SK-N-SH (cell line): ENCODE measurements around the gene AFAP1L2. TPM values are rescaled to one million over a fixed set of nuclear protein-coding genes. Genes with fewer than 3 reads are reported as not detected.

Experiments used
- CTCF ChIA-PET: fragments of 300-600, 350-600 bp; formaldehyde crosslinking; extraction: SDS; loops from one replicate; lab custom pipeline; 2021; lab: Yijun Ruan, JAX
- POLR2A ChIA-PET: fragments of 350-600 bp; sonication (Branson Sonifier 250); formaldehyde crosslinking; extraction: SDS; loops from one replicate; lab custom pipeline; 2020; ENCODE audit warnings: antibody characterized with exemption, inconsistent platforms; lab: Yijun Ruan, JAX
- DNase-seq: peaks from one replicate; pipeline ENCODE4 v3.0.0; 2012
- H2AFZ ChIP-seq: fragments of 200-600 bp; sonication (generic); 2 replicates; pipeline ENCODE4 v1.8.1; 2016; ENCODE audit warnings: antibody characterized with exemption, mild to moderate bottlenecking, low read depth
- H3F3A ChIP-seq: fragments of 200-600 bp; sonication (generic); replicated peaks from 2 replicates; pipeline ENCODE3; 2016; ENCODE audit warnings: antibody characterized with exemption, mild to moderate bottlenecking; ENCODE audit not compliant: insufficient read depth
- H3K27ac ChIP-seq, 2 experiments: fragments of 200-500 bp in 1 of 2; fragments of 200-600 bp in 1 of 2; sonication (Bioruptor generic) in 1 of 2; sonication (generic), shearing (Covaris generic) in 1 of 2; 2 replicates each; pipeline versions ENCODE4 v1.5.1 to v1.6.1; 2014 to 2016; ENCODE audit warnings: low read depth in 2 of 2, inconsistent platforms in 1 of 2, low read length in 1 of 2, mild to moderate bottlenecking in 1 of 2, mixed read lengths in 1 of 2
- H3K27me3 ChIP-seq: fragments of 200-600 bp; sonication (generic), shearing (Covaris generic); 2 replicates; pipeline ENCODE4 v1.6.1; 2016; ENCODE audit warnings: mixed run types; ENCODE audit not compliant: insufficient read depth
- H3K36me3 ChIP-seq, 2 experiments: fragments of 200-500 bp in 1 of 2; fragments of 200-600 bp in 1 of 2; sonication (Bioruptor generic) in 1 of 2; sonication (generic) in 1 of 2; replicated peaks in 1 of 2; 2 replicates each; pipeline versions ENCODE3 to v1.5.1; 2014 to 2016; ENCODE audit warnings: low read length in 1 of 2, mild to moderate bottlenecking in 1 of 2; ENCODE audit not compliant: insufficient read depth in 2 of 2, control insufficient read depth in 1 of 2
- H3K4me1 ChIP-seq, 2 experiments: fragments of 200-500 bp in 1 of 2; fragments of 200-600 bp in 1 of 2; sonication (Bioruptor generic) in 1 of 2; sonication (generic), shearing (Covaris generic) in 1 of 2; 2 replicates each; pipeline versions ENCODE4 v1.5.1 to v1.6.1; 2014 to 2016; ENCODE audit warnings: low read depth in 1 of 2, low read length in 1 of 2, mixed run types in 1 of 2; ENCODE audit not compliant: insufficient read depth in 2 of 2, control insufficient read depth in 1 of 2
- H3K4me2 ChIP-seq: fragments of 200-600 bp; sonication (generic), shearing (Covaris generic); 2 replicates; pipeline ENCODE4 v1.6.1; 2017; ENCODE audit warnings: mixed run types
- H3K4me3 ChIP-seq, 2 experiments: fragments of 200-500 bp in 1 of 2; fragments of 200-600 bp in 1 of 2; sonication (Bioruptor generic) in 1 of 2; sonication (generic), shearing (Covaris generic) in 1 of 2; 2 replicates each; pipeline versions ENCODE4 v1.5.1 to v1.8.1; 2014 to 2016; ENCODE audit warnings: low read depth in 2 of 2, inconsistent platforms in 1 of 2, low read length in 1 of 2, mild to moderate bottlenecking in 1 of 2, mixed read lengths in 1 of 2, moderate library complexity in 1 of 2
- H3K79me2 ChIP-seq: fragments of 200-600 bp; sonication (generic); 2 replicates; pipeline ENCODE4 v1.8.1; 2017; ENCODE audit warnings: mild to moderate bottlenecking; ENCODE audit not compliant: insufficient read depth
- H3K9ac ChIP-seq: fragments of 200-600 bp; sonication (generic); 2 replicates; pipeline ENCODE4 v1.6.1; 2017; ENCODE audit warnings: mixed run types
- H3K9me2 ChIP-seq: fragments of 200-600 bp; sonication (generic); 2 replicates; pipeline ENCODE4 v1.6.1; 2017; ENCODE audit warnings: mixed run types
- H3K9me3 ChIP-seq: fragments of 200-600 bp; sonication (generic); 2 replicates; pipeline ENCODE4 v1.6.1; 2017; ENCODE audit warnings: mixed run types, mild to moderate bottlenecking, moderate library complexity
- H4K20me1 ChIP-seq: fragments of 200-600 bp; sonication (generic); 2 replicates; pipeline ENCODE4 v1.6.1; 2017; ENCODE audit warnings: mild to moderate bottlenecking, mixed run types; ENCODE audit not compliant: insufficient read depth
- CTCF ChIP-seq: fragments of 200-600 bp; sonication (generic); IDR thresholded peaks from 2 replicates; pipeline ENCODE4 v1.6.1; 2017; ENCODE audit warnings: antibody characterized with exemption, mild to moderate bottlenecking, moderate library complexity
- ELF1 ChIP-seq: IDR thresholded peaks from 2 replicates; pipeline ENCODE4 v1.4.0; 2012
- EZH2phosphoT487 ChIP-seq: fragments of 200-600 bp; sonication (generic); IDR thresholded peaks from 2 replicates; pipeline ENCODE4 v1.6.1; 2017; ENCODE audit warnings: low read depth, mixed run types, mild to moderate bottlenecking, antibody characterized with exemption, moderate library complexity, borderline replicate concordance
- FOXM1 ChIP-seq: IDR thresholded peaks from 2 replicates; pipeline ENCODE4 v1.4.0; 2012; ENCODE audit warnings: low read depth, mild to moderate bottlenecking
- GATA2 ChIP-seq: sonication (generic); formaldehyde crosslinking; IDR thresholded peaks from 2 replicates; pipeline ENCODE4 v1.5.0; 2020; ENCODE audit warnings: mild to moderate bottlenecking, missing genetic modification reagents
- JUND ChIP-seq: IDR thresholded peaks from 2 replicates; pipeline ENCODE4 v1.4.0; 2012
- MEF2A ChIP-seq: IDR thresholded peaks from 2 replicates; pipeline ENCODE4 v1.4.0; 2012; ENCODE audit warnings: low read depth, borderline replicate concordance
- NFIC ChIP-seq: IDR thresholded peaks from 2 replicates; pipeline ENCODE4 v1.4.0; 2012; ENCODE audit warnings: borderline replicate concordance
- PBX3 ChIP-seq: IDR thresholded peaks from 2 replicates; pipeline ENCODE4; 2012
- POLR2AphosphoS5 ChIP-seq: IDR thresholded peaks from 2 replicates; pipeline ENCODE4 v1.6.1; 2012; ENCODE audit warnings: low read depth, low read length
- RAD21 ChIP-seq: IDR thresholded peaks from 2 replicates; pipeline ENCODE4 v1.6.1; 2012; ENCODE audit warnings: mild to moderate bottlenecking, low read length
- RCOR1 ChIP-seq: fragments of 150-350 bp; IDR thresholded peaks from 2 replicates; pipeline ENCODE4 v1.6.1; 2017; ENCODE audit warnings: antibody characterized with exemption, low read length
- REST ChIP-seq: IDR thresholded peaks from 2 replicates; pipeline ENCODE4 v1.6.1; 2012; ENCODE audit warnings: mild to moderate bottlenecking, low read depth, low read length, moderate library complexity
- RFX5 ChIP-seq: IDR thresholded peaks from 2 replicates; pipeline ENCODE4 v1.6.1; 2012; ENCODE audit warnings: mild to moderate bottlenecking, improper control_type of control experiment, low read length
- SMC3 ChIP-seq: IDR thresholded peaks from 2 replicates; pipeline ENCODE4 v1.6.1; 2012; ENCODE audit warnings: low read depth, low read length, improper control_type of control experiment
- TCF12 ChIP-seq: IDR thresholded peaks from 2 replicates; pipeline ENCODE4 v1.4.0; 2012
- TEAD4 ChIP-seq: IDR thresholded peaks from 2 replicates; pipeline ENCODE4 v1.4.0; 2012; ENCODE audit warnings: mild to moderate bottlenecking, borderline replicate concordance; ENCODE audit not compliant: insufficient read depth
- WGBS: methylation state at CpG from one replicate; pipeline ENCODE4 v1.1.6; 2017; ENCODE audit warnings: low lambda C conversion rate; 5-methylcytosine and 5-hydroxymethylcytosine counted together
- polyA plus RNA-seq, 3 experiments: library from polyadenylated mRNA; depleted of rRNA; stranded (reverse); fragments of >200 nt; gene quantifications; 2 replicates each; pipeline ENCODE4 v1.2.3, GENCODE V29; 2012

The AFAP1L2 gene
- polyA plus RNA-seq, 1 of the 3 experiments (the other 2 are of a cell fraction): 0.54 TPM

GRCh38 chr10:114408112-114408967 lies 4.0 kb upstream of the AFAP1L2 start:
- no peak overlapping the region for H3K4me3 ChIP-seq
- no peak overlapping the region for H3K27ac ChIP-seq
- H3K4me2 ChIP-seq: no peak overlapping the region
- 78% methylated on average over 12 of the region's 12 CpGs for WGBS
- H3F3A ChIP-seq: no peaks in the 10 kb centered on the region
- H3K9ac ChIP-seq: no peak overlapping the region
- POLR2A ChIA-PET: no interaction called here
- H3K9me3 ChIP-seq: no peaks in the 10 kb centered on the region
- CTCF ChIA-PET: interaction anchor here (0.8 to 2.2 kb wide), 4 partner anchors 11 to 268 kb away, joined by 3 to 9 read pairs (median 4); no protein-coding TSS in a partner anchor
- no peaks in the 10 kb centered on the region for H3K36me3 ChIP-seq
- no peaks in the 10 kb centered on the region for H3K79me2 ChIP-seq
- no peak overlapping the region for H2AFZ ChIP-seq
- H3K9me2 ChIP-seq: no peaks in the 10 kb centered on the region
- H4K20me1 ChIP-seq: no peaks in the 10 kb centered on the region
- no peak for TF ChIP-seq REST
- TF ChIP-seq MEF2A: no peak
- TF ChIP-seq CTCF: no peak
- no peak for TF ChIP-seq NFIC
- TF ChIP-seq POLR2AphosphoS5: no peak
- no peak for TF ChIP-seq RFX5
- TF ChIP-seq TCF12: no peak
- TF ChIP-seq RAD21: no peak
- TF ChIP-seq RCOR1: no peak
- no peak for TF ChIP-seq FOXM1
- no peak for TF ChIP-seq ELF1
- no peak for TF ChIP-seq SMC3
- H3K27me3 ChIP-seq: peaks cover 18% of the 10 kb centered on the region; the same call in 1 of the 2 replicates
- DNase-seq: no peak
- H3K4me1 ChIP-seq: peaks cover 0 to 7% of the 10 kb centered on the region in 2 experiments; a peak in 1 of 4 replicates

GRCh38 chr10:114406455-114406854 lies 2.2 kb upstream of the AFAP1L2 start:
- DNase-seq: no peak
- H3K79me2 ChIP-seq: no peaks in the 10 kb centered on the region
- H3K9ac ChIP-seq: no peak overlapping the region
- no peak overlapping the region for H3K27ac ChIP-seq
- no peaks in the 10 kb centered on the region for H3K9me2 ChIP-seq
- no peak overlapping the region for H3K4me2 ChIP-seq
- ChIA-PET POLR2A (no interaction called here), CTCF (interaction anchor here (2.2 to 4.3 kb wide), 2 partner anchors 102 to 103 kb away, joined by 9 to 30 read pairs; no protein-coding TSS in a partner anchor)
- H3K36me3 ChIP-seq: no peaks in the 10 kb centered on the region
- H3K9me3 ChIP-seq: no peaks in the 10 kb centered on the region
- H3K4me3 ChIP-seq: no peak overlapping the region
- H4K20me1 ChIP-seq: no peaks in the 10 kb centered on the region
- H3K27me3 ChIP-seq: peaks cover 27% of the 10 kb centered on the region; the same call in 1 of the 2 replicates
- H2AFZ ChIP-seq: no peak overlapping the region
- peaks cover 0 to 7% of the 10 kb centered on the region in 2 experiments; a peak in 1 of 4 replicates for H3K4me1 ChIP-seq
- no peaks in the 10 kb centered on the region for H3F3A ChIP-seq
- WGBS: 56% methylated on average over 1 of the region's 1 CpG
- TF ChIP-seq TEAD4 (no peak), REST (no peak), JUND (no peak), GATA2 (CRISPR knock-in tag) (no peak), TCF12 (no peak), PBX3 (no peak), MEF2A (no peak), POLR2AphosphoS5 (no peak), EZH2phosphoT487 (no peak)
